H1 (cell line): ENCODE data around the gene KLHDC8B. TPM values are rescaled to one million over a fixed set of nuclear protein-coding genes. Genes with fewer than 3 reads are reported as not detected.

ENCODE experiments used
- GABPA ChIP-seq: IDR thresholded peaks from 2 replicates; pipeline ENCODE4 v1.6.1; 2011; ENCODE audit warnings: mild to moderate bottlenecking, low read length, moderate library complexity, borderline replicate concordance; ENCODE audit not compliant: insufficient read depth
- NANOG ChIP-seq: IDR thresholded peaks from 2 replicates; pipeline ENCODE4 v1.6.1; 2011; ENCODE audit warnings: low read length, low read depth, mild to moderate bottlenecking, inconsistent platforms; ENCODE audit not compliant: insufficient read depth, poor library complexity, severe bottlenecking
- POLR2AphosphoS5 ChIP-seq: IDR thresholded peaks from 2 replicates; pipeline ENCODE4 v1.6.1; 2011; ENCODE audit warnings: low read depth, low read length
- TBP ChIP-seq: IDR thresholded peaks from 2 replicates; pipeline ENCODE4 v1.6.1; 2011; ENCODE audit warnings: low read depth, low read length, improper control_type of control experiment
- polyA plus RNA-seq, 7 experiments: library from polyadenylated mRNA; depleted of rRNA in 3 of 7; stranded (reverse) in 5 of 7; unstranded in 2 of 7; fragments of >200 nt in 5 of 7; fragments of 200-250 nt in 2 of 7; gene quantifications; 1 replicate in 5 of 7; 2 replicates in 1 of 7; 4 replicates in 1 of 7; pipeline versions ENCODE4 v1.2.1 to v1.2.3, GENCODE V29; 2011 to 2013; ENCODE audit warnings: missing spikeins in 2 of 7, mixed read lengths in 2 of 7
- total RNA-seq: library from RNA; stranded (reverse); fragmentation: NEBNext Ultra II Directional; extraction: Animal tissue kit (Norgen Biotek cat#: 25700); gene quantifications from 2 replicates; pipeline ENCODE4 v1.2.1, GENCODE V29; 2021
- TF ChIP-seq, protein P1 (sequence below): IDR thresholded peaks from 2 replicates; pipeline ENCODE4 v1.6.1; 2012; ENCODE audit warnings: low read length, inconsistent platforms
- TF ChIP-seq, protein P2 (sequence below): fragments of 300-600 bp; sonication (generic); IDR thresholded peaks from 2 replicates; pipeline ENCODE4 v1.7.1; 2012; ENCODE audit warnings: low read length, moderate library complexity, mild to moderate bottlenecking, inconsistent platforms; ENCODE audit not compliant: insufficient replicate concordance

The KLHDC8B gene
- total and polyA plus RNA-seq, 2 of the 8 experiments (the other 6 are each of a cell fraction or from before 2014, with no cell fraction given), result 15.8 to 21.3 TPM

DNA sequence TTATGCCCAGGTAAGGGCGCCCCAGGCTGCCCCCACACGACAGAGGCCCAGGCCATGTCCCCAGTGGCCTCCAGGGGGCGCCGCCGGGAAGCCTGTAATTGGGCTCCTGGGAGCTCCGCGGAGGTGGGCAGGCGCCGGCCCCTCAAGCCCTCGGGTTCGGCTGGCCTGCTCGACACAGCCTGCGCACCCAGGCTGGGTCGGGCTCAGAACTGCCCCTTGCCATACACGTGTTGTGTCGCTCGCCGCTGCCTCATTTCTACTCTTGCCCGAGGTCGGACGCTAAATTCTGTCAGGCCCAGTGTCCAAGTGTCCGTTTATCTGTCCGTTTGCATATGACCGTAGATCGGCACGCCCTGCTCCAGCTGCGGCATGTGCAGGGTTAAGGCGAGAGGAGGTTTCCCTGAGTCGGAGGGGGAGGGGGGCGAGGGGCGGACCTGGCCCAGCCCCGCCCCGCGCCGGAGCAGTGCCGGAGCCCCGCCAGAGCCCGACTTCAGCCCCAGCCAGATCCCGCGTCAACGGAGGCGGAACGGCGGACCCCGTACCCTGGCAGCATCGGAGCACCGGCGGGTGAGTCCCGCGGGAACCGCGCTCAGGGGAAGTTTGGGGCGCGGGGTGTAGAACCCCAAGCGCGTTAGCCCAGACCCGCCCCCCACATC, at the start of gene KLHDC8B (continued):
- TF ChIP-seq TBP, result no peak
- TF ChIP-seq, protein P1, sequence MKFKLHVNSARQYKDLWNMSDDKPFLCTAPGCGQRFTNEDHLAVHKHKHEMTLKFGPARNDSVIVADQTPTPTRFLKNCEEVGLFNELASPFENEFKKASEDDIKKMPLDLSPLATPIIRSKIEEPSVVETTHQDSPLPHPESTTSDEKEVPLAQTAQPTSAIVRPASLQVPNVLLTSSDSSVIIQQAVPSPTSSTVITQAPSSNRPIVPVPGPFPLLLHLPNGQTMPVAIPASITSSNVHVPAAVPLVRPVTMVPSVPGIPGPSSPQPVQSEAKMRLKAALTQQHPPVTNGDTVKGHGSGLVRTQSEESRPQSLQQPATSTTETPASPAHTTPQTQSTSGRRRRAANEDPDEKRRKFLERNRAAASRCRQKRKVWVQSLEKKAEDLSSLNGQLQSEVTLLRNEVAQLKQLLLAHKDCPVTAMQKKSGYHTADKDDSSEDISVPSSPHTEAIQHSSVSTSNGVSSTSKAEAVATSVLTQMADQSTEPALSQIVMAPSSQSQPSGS, result peak; percentile 74
- TF ChIP-seq, protein P2, sequence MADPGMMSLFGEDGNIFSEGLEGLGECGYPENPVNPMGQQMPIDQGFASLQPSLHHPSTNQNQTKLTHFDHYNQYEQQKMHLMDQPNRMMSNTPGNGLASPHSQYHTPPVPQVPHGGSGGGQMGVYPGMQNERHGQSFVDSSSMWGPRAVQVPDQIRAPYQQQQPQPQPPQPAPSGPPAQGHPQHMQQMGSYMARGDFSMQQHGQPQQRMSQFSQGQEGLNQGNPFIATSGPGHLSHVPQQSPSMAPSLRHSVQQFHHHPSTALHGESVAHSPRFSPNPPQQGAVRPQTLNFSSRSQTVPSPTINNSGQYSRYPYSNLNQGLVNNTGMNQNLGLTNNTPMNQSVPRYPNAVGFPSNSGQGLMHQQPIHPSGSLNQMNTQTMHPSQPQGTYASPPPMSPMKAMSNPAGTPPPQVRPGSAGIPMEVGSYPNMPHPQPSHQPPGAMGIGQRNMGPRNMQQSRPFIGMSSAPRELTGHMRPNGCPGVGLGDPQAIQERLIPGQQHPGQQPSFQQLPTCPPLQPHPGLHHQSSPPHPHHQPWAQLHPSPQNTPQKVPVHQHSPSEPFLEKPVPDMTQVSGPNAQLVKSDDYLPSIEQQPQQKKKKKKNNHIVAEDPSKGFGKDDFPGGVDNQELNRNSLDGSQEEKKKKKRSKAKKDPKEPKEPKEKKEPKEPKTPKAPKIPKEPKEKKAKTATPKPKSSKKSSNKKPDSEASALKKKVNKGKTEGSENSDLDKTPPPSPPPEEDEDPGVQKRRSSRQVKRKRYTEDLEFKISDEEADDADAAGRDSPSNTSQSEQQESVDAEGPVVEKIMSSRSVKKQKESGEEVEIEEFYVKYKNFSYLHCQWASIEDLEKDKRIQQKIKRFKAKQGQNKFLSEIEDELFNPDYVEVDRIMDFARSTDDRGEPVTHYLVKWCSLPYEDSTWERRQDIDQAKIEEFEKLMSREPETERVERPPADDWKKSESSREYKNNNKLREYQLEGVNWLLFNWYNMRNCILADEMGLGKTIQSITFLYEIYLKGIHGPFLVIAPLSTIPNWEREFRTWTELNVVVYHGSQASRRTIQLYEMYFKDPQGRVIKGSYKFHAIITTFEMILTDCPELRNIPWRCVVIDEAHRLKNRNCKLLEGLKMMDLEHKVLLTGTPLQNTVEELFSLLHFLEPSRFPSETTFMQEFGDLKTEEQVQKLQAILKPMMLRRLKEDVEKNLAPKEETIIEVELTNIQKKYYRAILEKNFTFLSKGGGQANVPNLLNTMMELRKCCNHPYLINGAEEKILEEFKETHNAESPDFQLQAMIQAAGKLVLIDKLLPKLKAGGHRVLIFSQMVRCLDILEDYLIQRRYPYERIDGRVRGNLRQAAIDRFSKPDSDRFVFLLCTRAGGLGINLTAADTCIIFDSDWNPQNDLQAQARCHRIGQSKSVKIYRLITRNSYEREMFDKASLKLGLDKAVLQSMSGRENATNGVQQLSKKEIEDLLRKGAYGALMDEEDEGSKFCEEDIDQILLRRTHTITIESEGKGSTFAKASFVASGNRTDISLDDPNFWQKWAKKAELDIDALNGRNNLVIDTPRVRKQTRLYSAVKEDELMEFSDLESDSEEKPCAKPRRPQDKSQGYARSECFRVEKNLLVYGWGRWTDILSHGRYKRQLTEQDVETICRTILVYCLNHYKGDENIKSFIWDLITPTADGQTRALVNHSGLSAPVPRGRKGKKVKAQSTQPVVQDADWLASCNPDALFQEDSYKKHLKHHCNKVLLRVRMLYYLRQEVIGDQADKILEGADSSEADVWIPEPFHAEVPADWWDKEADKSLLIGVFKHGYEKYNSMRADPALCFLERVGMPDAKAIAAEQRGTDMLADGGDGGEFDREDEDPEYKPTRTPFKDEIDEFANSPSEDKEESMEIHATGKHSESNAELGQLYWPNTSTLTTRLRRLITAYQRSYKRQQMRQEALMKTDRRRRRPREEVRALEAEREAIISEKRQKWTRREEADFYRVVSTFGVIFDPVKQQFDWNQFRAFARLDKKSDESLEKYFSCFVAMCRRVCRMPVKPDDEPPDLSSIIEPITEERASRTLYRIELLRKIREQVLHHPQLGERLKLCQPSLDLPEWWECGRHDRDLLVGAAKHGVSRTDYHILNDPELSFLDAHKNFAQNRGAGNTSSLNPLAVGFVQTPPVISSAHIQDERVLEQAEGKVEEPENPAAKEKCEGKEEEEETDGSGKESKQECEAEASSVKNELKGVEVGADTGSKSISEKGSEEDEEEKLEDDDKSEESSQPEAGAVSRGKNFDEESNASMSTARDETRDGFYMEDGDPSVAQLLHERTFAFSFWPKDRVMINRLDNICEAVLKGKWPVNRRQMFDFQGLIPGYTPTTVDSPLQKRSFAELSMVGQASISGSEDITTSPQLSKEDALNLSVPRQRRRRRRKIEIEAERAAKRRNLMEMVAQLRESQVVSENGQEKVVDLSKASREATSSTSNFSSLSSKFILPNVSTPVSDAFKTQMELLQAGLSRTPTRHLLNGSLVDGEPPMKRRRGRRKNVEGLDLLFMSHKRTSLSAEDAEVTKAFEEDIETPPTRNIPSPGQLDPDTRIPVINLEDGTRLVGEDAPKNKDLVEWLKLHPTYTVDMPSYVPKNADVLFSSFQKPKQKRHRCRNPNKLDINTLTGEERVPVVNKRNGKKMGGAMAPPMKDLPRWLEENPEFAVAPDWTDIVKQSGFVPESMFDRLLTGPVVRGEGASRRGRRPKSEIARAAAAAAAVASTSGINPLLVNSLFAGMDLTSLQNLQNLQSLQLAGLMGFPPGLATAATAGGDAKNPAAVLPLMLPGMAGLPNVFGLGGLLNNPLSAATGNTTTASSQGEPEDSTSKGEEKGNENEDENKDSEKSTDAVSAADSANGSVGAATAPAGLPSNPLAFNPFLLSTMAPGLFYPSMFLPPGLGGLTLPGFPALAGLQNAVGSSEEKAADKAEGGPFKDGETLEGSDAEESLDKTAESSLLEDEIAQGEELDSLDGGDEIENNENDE, result no peak
- peak; percentile 19 for TF ChIP-seq NANOG
- no peak for TF ChIP-seq POLR2AphosphoS5
- no peak; the same call in 1 of the 2 replicates for TF ChIP-seq GABPA
